HepG2 (cell line): ENCODE measurements around the gene MCC. TPM values are rescaled to one million over a fixed set of nuclear protein-coding genes. Genes with fewer than 3 reads are reported as not detected.

Experiments
- ATAC-seq: fragments of 200-7000 bp; cut with Tn5 transposase; 3 replicates; pipeline ENCODE4 v1.9.1; 2020; ENCODE audit warnings: mild to moderate bottlenecking, moderate library complexity
- BruUV-seq: library from RNA; stranded (reverse); fragments of 400-500 nt; replicated peaks from 2 replicates; lab custom pipeline; 2021; lab: Mats Ljungman, UMichigan
- CTCF ChIA-PET: fragments of 300-600 bp; formaldehyde crosslinking; extraction: SDS; loops from one replicate; lab custom pipeline; 2021; ENCODE audit warnings: low total read pairs, inconsistent platforms, low intra/inter-chr PET ratio; lab: Yijun Ruan, JAX
- POLR2A ChIA-PET: fragments of 350-600 bp; sonication (Branson Sonifier 250); formaldehyde crosslinking; loops from one replicate; lab custom pipeline; 2020; ENCODE audit warnings: antibody characterized with exemption, inconsistent platforms; lab: Yijun Ruan, JAX
- DNase-seq: peaks from one replicate; pipeline ENCODE4 v3.0.0-alpha.2; 2015; ENCODE audit warnings: low spot score
- FAIRE-seq: peaks from 3 replicates; lab custom pipeline; 2011; peaks lifted over from hg19 to GRCh38; lab: Jason Lieb, UNC
- H2AFZ ChIP-seq: one replicate; pipeline ENCODE4 v1.6.1; 2011; ENCODE audit warnings: low read length, inconsistent platforms
- H3K27ac ChIP-seq: fragments of 300-600 bp; 3 replicates; pipeline ENCODE4 v1.8.0; 2011; ENCODE audit warnings: mixed run types, mild to moderate bottlenecking, mixed read lengths, low read length, inconsistent platforms; ENCODE audit not compliant: insufficient read depth; ENCODE audit errors: extremely low read length
- H3K27me3 ChIP-seq, 2 experiments: fragments of 200-600 bp in 1 of 2; 2 replicates in 1 of 2; 3 replicates in 1 of 2; pipeline versions ENCODE4 v1.6.0 to v1.8.0; 2011; ENCODE audit warnings: low read length in 2 of 2, mild to moderate bottlenecking in 2 of 2, moderate library complexity in 2 of 2, inconsistent platforms in 1 of 2; ENCODE audit not compliant: insufficient read depth in 2 of 2, control insufficient read depth in 1 of 2
- H3K36me3 ChIP-seq, 2 experiments: fragments of 200-600 bp in 1 of 2; replicated peaks in 1 of 2; 2 replicates in 1 of 2; 3 replicates in 1 of 2; pipeline versions ENCODE4 v1.5.1 to v1.8.0; 2011; ENCODE audit warnings: low read length in 2 of 2, inconsistent platforms in 1 of 2; ENCODE audit not compliant: insufficient read depth in 2 of 2, control insufficient read depth in 1 of 2
- H3K4me1 ChIP-seq: 2 replicates; pipeline ENCODE4 v1.5.1; 2012; ENCODE audit warnings: low read length, inconsistent platforms; ENCODE audit not compliant: insufficient read depth
- H3K4me2 ChIP-seq: 2 replicates; pipeline ENCODE4 v1.6.0; 2011; ENCODE audit warnings: low read depth, low read length, inconsistent platforms
- H3K4me3 ChIP-seq, 3 experiments: fragments of 200-600 bp in 1 of 3; sonication (generic), shearing (Covaris generic) in 1 of 3; replicated peaks in 1 of 3; 2 replicates each; pipeline ENCODE4 v1.5.1; 2011 to 2016; ENCODE audit warnings: low read length in 3 of 3, inconsistent platforms in 2 of 3, low read depth in 2 of 3, mild to moderate bottlenecking in 2 of 3, control low read depth in 1 of 3, mixed read lengths in 1 of 3; ENCODE audit not compliant: insufficient read depth in 1 of 3
- H3K79me2 ChIP-seq: one replicate; pipeline ENCODE4 v1.6.1; 2011; ENCODE audit warnings: low read length, inconsistent platforms; ENCODE audit not compliant: insufficient read depth
- H3K9ac ChIP-seq: 2 replicates; pipeline ENCODE4 v1.6.0; 2011; ENCODE audit warnings: mild to moderate bottlenecking, low read depth, low read length, inconsistent platforms; ENCODE audit not compliant: insufficient read depth
- H3K9me3 ChIP-seq: 2 replicates; pipeline ENCODE4 v1.5.1; 2012; ENCODE audit warnings: mild to moderate bottlenecking, low read length
- H4K20me1 ChIP-seq: 2 replicates; pipeline ENCODE4 v1.6.0; 2011; ENCODE audit warnings: inconsistent platforms, mild to moderate bottlenecking, low read length, moderate library complexity; ENCODE audit not compliant: insufficient read depth
- HMG20B ChIP-seq: conservative IDR thresholded peaks from 2 replicates; pipeline ENCODE4 v1.6.1; 2016; ENCODE audit warnings: missing genetic modification reagents, missing compliant biosample characterization
- RBM22 ChIP-seq: fragments of 200-400 bp; formaldehyde crosslinking; optimal IDR thresholded peaks from 2 replicates; pipeline ENCODE3; 2017; ENCODE audit warnings: mild to moderate bottlenecking, low read length, moderate library complexity
- RELA ChIP-seq: sonication (generic); formaldehyde crosslinking; IDR thresholded peaks from 2 replicates; pipeline ENCODE4 v1.4.0; 2020; ENCODE audit warnings: missing genetic modification reagents
- WIZ ChIP-seq: sonication (generic); formaldehyde crosslinking; IDR thresholded peaks from 2 replicates; pipeline ENCODE4 v1.5.1; 2020; ENCODE audit warnings: mild to moderate bottlenecking, missing genetic modification reagents
- ZNF430 ChIP-seq: sonication (generic); formaldehyde crosslinking; IDR thresholded peaks from 2 replicates; pipeline ENCODE4 v1.9.0; 2021; ENCODE audit warnings: mild to moderate bottlenecking, missing genetic modification reagents
- ZNF615 ChIP-seq: sonication (generic); formaldehyde crosslinking; IDR thresholded peaks from 2 replicates; pipeline ENCODE4 v1.5.0; 2020; ENCODE audit warnings: mild to moderate bottlenecking, missing genetic modification reagents, borderline replicate concordance
- WGBS: methylation state at CpG from one replicate; pipeline ENCODE4 v1.1.6; 2017; ENCODE audit warnings: low lambda C conversion rate; 5-methylcytosine and 5-hydroxymethylcytosine counted together
- in situ Hi-C: cut with HindIII; loops from 2 replicates; pipeline ENCODE4 v1.10.0; 2017; ENCODE audit warnings: low pct_unique_long_range_greater_than_20kb; ENCODE audit not compliant: extremely low pct_ligation_motif_present
- intact Hi-C: fragments of 100-400 bp; cut with micrococcal nuclease; formaldehyde crosslinking; loops from one replicate; pipeline ENCODE4 v1.10.0; 2022; ENCODE audit not compliant: unreplicated experiment
- polyA plus RNA-seq, 8 experiments: library from polyadenylated mRNA; depleted of rRNA in 3 of 8; stranded (reverse) in 7 of 8; unstranded in 1 of 8; fragments of >200 nt; fragmentation: Illumina TruSeq in 4 of 8; extraction: Trizol in 4 of 8; gene quantifications; 2 replicates each; pipeline versions ENCODE4 v1.2.1 to v1.2.3, GENCODE V29; 2011 to 2016; ENCODE audit warnings: low read depth in 4 of 8, missing spikeins in 1 of 8, mixed read lengths in 1 of 8; ENCODE audit not compliant: insufficient read depth in 1 of 8
- total RNA-seq, 5 experiments: library from RNA; depleted of rRNA; stranded (reverse); fragments of >200 nt; fragmentation: Illumina TruSeq; extraction: Trizol; gene quantifications; 2 replicates each; pipeline ENCODE4 v1.2.3, GENCODE V29; 2016; ENCODE audit warnings: low read depth in 1 of 5

The MCC gene
- total and polyA plus RNA-seq, 2 of the 13 experiments (the other 11 are each of a cell fraction or from before 2014, with no cell fraction given): 0.55 to 2.4 TPM

- ChIA-PET POLR2A (interaction anchor here (1.7 kb wide), 1 partner anchor 11 kb away, joined by 3 read pairs; no protein-coding TSS in a partner anchor), CTCF (no interaction called here)
- H4K20me1 ChIP-seq: no peaks in the 10 kb centered on the region
- H3K9me3 ChIP-seq: no peaks in the 10 kb centered on the region
- no peaks in the 10 kb centered on the region for H3K4me1 ChIP-seq
- H3K4me2 ChIP-seq: no peak overlapping the region
- BruUV-seq: no TSS peak
- no peak for DNase-seq
- no peak overlapping the region for H3K27ac ChIP-seq
- H3K27me3 ChIP-seq: no peaks in the 10 kb centered on the region
- intact Hi-C loops: loop anchor here (5.0 kb wide), 1 partner anchor 32 kb away; no protein-coding TSS in a partner anchor
- no peak overlapping the region for H3K4me3 ChIP-seq
- in situ Hi-C loops: loop anchor here (25.0 kb wide), 1 partner anchor 483 kb away; the partner anchor contains the start of gene YTHDC2
- no peak overlapping the region for H2AFZ ChIP-seq
- ATAC-seq: no peak
- FAIRE-seq: no peak
- H3K79me2 ChIP-seq: no peaks in the 10 kb centered on the region
- no peak overlapping the region for H3K9ac ChIP-seq
- H3K36me3 ChIP-seq: peaks cover 3 to 12% of the 10 kb centered on the region in 2 experiments; a peak in 2 of 5 replicates
- peak; percentile 46 for TF ChIP-seq RBM22
- TF ChIP-seq HMG20B: no peak
- 92% methylated on average over 6 of the region's 6 CpGs for WGBS
These were observed 458.6 kb downstream of the MCC start for GRCh38 chr5:113029614-113030013.

GRCh38 chr5:113027431-113027830, 460.8 kb downstream of the MCC start:
- Histone ChIP-seq H3K4me3 (no peak overlapping the region), H3K36me3 (peaks cover 3 to 12% of the 10 kb centered on the region in 2 experiments; a peak in 3 of 5 replicates), H3K79me2 (no peaks in the 10 kb centered on the region), H3K9me3 (no peaks in the 10 kb centered on the region), H3K27ac (no peak overlapping the region), H3K4me2 (no peak overlapping the region), H4K20me1 (no peaks in the 10 kb centered on the region), H3K4me1 (peaks cover 3% of the 10 kb centered on the region; the same call in 1 of the 2 replicates), H2AFZ (no peak overlapping the region), H3K9ac (no peak overlapping the region), H3K27me3 (no peaks in the 10 kb centered on the region)
- FAIRE-seq (no peak), DNase-seq (no peak), ATAC-seq (peak; percentile 47)
- POLR2A ChIA-PET: no interaction called here
- WGBS: 95% methylated on average over 5 of the region's 5 CpGs
- in situ Hi-C loops (loop anchor here (25.0 kb wide), 1 partner anchor 485 kb away; the partner anchor contains the start of gene YTHDC2), intact Hi-C loops (no loop called here)
- CTCF ChIA-PET: no interaction called here
- no TSS peak for BruUV-seq
- TF ChIP-seq RELA (no peak), WIZ (CRISPR knock-in tag) (no peak), ZNF430 (no peak), ZNF615 (CRISPR knock-in tag) (no peak)
